Fibroblast of lung (primary cell): ENCODE results near the gene KCNK6. TPM values are rescaled to one million over a fixed set of nuclear protein-coding genes. Genes with fewer than 3 reads are reported as not detected.

Source experiments
- DNase-seq, 2 donors: peaks; one replicate each; pipeline versions ENCODE4 v3.0.0 to v3.0.0-alpha.2; 2010; ENCODE audit warnings: low read depth in 2 of 2
- H2AFZ ChIP-seq: 2 replicates; pipeline ENCODE4 v1.5.1; 2012; ENCODE audit warnings: low read length, control low read depth, inconsistent platforms
- H3K27ac ChIP-seq: 2 replicates; pipeline ENCODE4 v1.5.1; 2011; ENCODE audit warnings: low read length, control low read depth; ENCODE audit not compliant: insufficient read depth
- H3K27me3 ChIP-seq: 2 replicates; pipeline ENCODE4 v1.5.1; 2011; ENCODE audit warnings: mild to moderate bottlenecking, low read length; ENCODE audit not compliant: control insufficient read depth, insufficient read depth
- H3K36me3 ChIP-seq: 2 replicates; pipeline ENCODE4 v1.5.1; 2011; ENCODE audit warnings: low read length; ENCODE audit not compliant: control insufficient read depth, insufficient read depth
- H3K4me1 ChIP-seq: 2 replicates; pipeline ENCODE4 v1.5.1; 2011; ENCODE audit warnings: low read length; ENCODE audit not compliant: control insufficient read depth, insufficient read depth; ENCODE audit errors: extremely low read depth
- H3K4me2 ChIP-seq: 2 replicates; pipeline ENCODE4 v1.5.1; 2011; ENCODE audit warnings: low read length, control low read depth; ENCODE audit not compliant: insufficient read depth; ENCODE audit errors: extremely low read depth
- H3K4me3 ChIP-seq, 4 experiments: fragments of 200-600 bp in 1 of 4; sonication (generic) in 1 of 4; replicated peaks in 1 of 4; 2 replicates each; pipeline ENCODE4 v1.5.1; 2011 to 2016; ENCODE audit warnings: low read length in 4 of 4, low read depth in 3 of 4, mild to moderate bottlenecking in 3 of 4, control low read depth in 2 of 4, inconsistent platforms in 1 of 4, mixed read lengths in 1 of 4; ENCODE audit not compliant: insufficient read depth in 1 of 4; ENCODE audit errors: control extremely low read depth in 1 of 4
- H3K79me2 ChIP-seq: 2 replicates; pipeline ENCODE4 v1.5.1; 2012; ENCODE audit warnings: mild to moderate bottlenecking, low read length, inconsistent platforms; ENCODE audit not compliant: control insufficient read depth, insufficient read depth
- H3K9ac ChIP-seq: 2 replicates; pipeline ENCODE4 v1.5.1; 2011; ENCODE audit warnings: mild to moderate bottlenecking, low read length, control low read depth; ENCODE audit not compliant: insufficient read depth
- H3K9me3 ChIP-seq: 2 replicates; pipeline ENCODE4 v1.5.1; 2012; ENCODE audit warnings: low read depth, low read length; ENCODE audit not compliant: control insufficient read depth, insufficient read depth
- H4K20me1 ChIP-seq: 2 replicates; pipeline ENCODE4 v1.5.1; 2011; ENCODE audit warnings: low read length; ENCODE audit not compliant: control insufficient read depth, insufficient read depth; ENCODE audit errors: extremely low read depth
- EZH2 ChIP-seq: IDR thresholded peaks from 2 replicates; pipeline ENCODE4 v1.5.1; 2012; ENCODE audit warnings: low read length, control low read depth, mild to moderate bottlenecking; ENCODE audit errors: missing control alignments
- polyA plus RNA-seq, 2 donors: library from polyadenylated mRNA; depleted of rRNA in 1 of 2; stranded (reverse) in 1 of 2; unstranded in 1 of 2; fragments of >200 nt; gene quantifications; 2 replicates each; pipeline ENCODE4 v1.2.1, GENCODE V29; 2011 to 2012; ENCODE audit warnings: missing spikeins in 1 of 2
- total RNA-seq: library from RNA; depleted of rRNA; stranded (reverse); fragments of >200 nt; gene quantifications from 2 replicates; pipeline ENCODE4 v1.2.1, GENCODE V29; 2014
- TF ChIP-seq, protein P1 (sequence below), 2 donors: IDR thresholded peaks in 1 of 2; conservative IDR thresholded peaks in 1 of 2; 1 replicate in 1 of 2; 2 replicates in 1 of 2; pipeline ENCODE4 v1.5.1; 2011 to 2012; ENCODE audit warnings: low read length in 2 of 2, control low read depth in 1 of 2, inconsistent platforms in 1 of 2, low read depth in 1 of 2, mild to moderate bottlenecking in 1 of 2

KCNK6 gene
- total and polyA plus RNA-seq, 2 donors (not counting 1 experiment from before 2014, with no cell fraction given), result 3.0 to 48.1 TPM

DNA sequence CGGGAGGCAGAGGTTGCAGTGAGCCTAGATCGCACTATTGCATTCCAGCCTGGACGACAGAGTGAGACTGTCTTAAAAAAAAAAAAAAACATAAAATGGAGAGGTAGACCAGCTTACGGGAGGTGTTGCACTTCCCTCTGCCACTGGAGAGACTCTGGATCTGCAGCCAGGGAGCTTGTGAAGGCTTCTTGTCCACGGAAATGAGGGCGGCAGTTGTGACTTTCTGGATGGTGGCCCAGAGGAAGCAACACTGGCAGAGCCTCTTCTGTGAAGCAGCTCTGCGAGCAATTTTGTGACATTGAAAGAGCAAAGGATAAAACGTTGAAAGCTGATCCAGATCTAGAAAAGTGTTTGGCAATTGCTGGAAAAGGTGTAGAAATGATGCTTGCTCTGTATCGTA lies 44.9 kb upstream of the KCNK6 start:
- TF ChIP-seq EZH2, result no peak
- TF ChIP-seq, protein P1, sequence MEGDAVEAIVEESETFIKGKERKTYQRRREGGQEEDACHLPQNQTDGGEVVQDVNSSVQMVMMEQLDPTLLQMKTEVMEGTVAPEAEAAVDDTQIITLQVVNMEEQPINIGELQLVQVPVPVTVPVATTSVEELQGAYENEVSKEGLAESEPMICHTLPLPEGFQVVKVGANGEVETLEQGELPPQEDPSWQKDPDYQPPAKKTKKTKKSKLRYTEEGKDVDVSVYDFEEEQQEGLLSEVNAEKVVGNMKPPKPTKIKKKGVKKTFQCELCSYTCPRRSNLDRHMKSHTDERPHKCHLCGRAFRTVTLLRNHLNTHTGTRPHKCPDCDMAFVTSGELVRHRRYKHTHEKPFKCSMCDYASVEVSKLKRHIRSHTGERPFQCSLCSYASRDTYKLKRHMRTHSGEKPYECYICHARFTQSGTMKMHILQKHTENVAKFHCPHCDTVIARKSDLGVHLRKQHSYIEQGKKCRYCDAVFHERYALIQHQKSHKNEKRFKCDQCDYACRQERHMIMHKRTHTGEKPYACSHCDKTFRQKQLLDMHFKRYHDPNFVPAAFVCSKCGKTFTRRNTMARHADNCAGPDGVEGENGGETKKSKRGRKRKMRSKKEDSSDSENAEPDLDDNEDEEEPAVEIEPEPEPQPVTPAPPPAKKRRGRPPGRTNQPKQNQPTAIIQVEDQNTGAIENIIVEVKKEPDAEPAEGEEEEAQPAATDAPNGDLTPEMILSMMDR (conservative IDR thresholded peaks at IDR 0.05 in 1 of 2, IDR thresholded peaks at IDR 0.05 in 1 of 2; ENCODE audit: low read depth in 1 of 2, low read length in 2 of 2), result no peak
- Histone ChIP-seq H3K9ac (no peak overlapping the region), H3K4me2 (no peak overlapping the region), H3K4me3 (no peak overlapping the region), H3K36me3 (no peaks in the 10 kb centered on the region), H3K79me2 (no peaks in the 10 kb centered on the region), H2AFZ (peak overlapping the region; percentile 1), H3K4me1 (peaks cover 21% of the 10 kb centered on the region), H3K27ac (no peak overlapping the region), H4K20me1 (no peaks in the 10 kb centered on the region), H3K27me3 (no peaks in the 10 kb centered on the region), H3K9me3 (no peaks in the 10 kb centered on the region)
- DNase-seq, result no peak

DNA sequence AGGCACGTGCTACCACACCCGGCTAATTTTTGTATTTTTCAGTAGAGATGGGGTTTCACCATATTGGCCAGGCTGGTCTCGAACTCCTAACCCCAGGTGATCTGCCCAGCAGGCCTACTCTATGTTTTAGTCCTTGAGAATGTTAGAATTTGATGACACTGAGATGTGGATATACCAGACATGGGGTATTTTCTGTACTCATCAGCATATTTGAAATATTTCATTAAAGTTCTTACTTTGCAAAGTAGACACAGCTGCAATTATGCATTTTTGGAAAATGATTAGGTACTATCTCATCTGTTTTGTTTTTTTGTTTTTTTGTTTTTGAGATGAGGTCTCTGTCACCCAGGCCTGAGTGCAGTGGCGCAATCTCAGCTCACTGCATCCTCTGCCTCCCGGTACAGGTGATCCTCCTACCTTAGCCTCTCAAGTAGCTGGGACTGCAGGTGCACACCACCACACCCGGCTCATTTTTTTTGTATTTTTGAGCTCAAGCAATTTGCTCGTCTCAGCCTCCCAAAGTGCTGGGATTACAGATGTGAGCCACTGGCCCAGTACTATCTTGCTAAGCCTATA lies 42.6 kb upstream of the KCNK6 start:
- no peaks in the 10 kb centered on the region for H3K9me3 ChIP-seq
- no peaks in the 10 kb centered on the region for H3K79me2 ChIP-seq
- no peak for TF ChIP-seq EZH2
- TF ChIP-seq, protein P1 (conservative IDR thresholded peaks at IDR 0.05 in 1 of 2, IDR thresholded peaks at IDR 0.05 in 1 of 2; ENCODE audit: low read depth in 1 of 2, low read length in 2 of 2), result no peak
- H4K20me1 ChIP-seq, result no peaks in the 10 kb centered on the region
- H3K4me3 ChIP-seq, result no peak overlapping the region
- H3K4me1 ChIP-seq, result peaks cover 16% of the 10 kb centered on the region
- H3K27me3 ChIP-seq, result no peaks in the 10 kb centered on the region
- no peak overlapping the region for H2AFZ ChIP-seq
- H3K27ac ChIP-seq, result peak overlapping the region; percentile 50
- no peaks in the 10 kb centered on the region for H3K36me3 ChIP-seq
- no peak for DNase-seq
- no peak overlapping the region for H3K4me2 ChIP-seq
- H3K9ac ChIP-seq, result peak overlapping the region; percentile 11

DNA sequence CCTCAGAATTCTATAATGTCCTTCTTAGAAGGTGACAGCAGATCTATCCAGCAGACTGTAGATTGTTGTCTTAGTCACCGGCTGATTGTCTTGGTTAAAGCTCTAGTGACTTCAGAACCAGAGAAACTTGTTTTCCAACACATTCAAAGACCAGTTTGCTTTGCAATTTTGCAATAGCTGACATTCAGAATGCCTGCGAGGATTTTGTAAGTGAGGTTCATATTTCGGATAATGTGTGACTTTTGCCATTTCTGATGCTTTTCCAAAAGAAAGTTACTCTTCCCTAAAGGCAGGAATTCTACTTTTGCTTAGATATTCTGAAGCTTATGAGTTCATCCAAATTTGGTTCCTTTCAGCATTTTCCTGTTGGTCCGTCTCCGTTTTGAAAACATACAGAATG lies 42.1 kb upstream of the KCNK6 start:
- Histone ChIP-seq H3K4me3 (no peak overlapping the region), H2AFZ (no peak overlapping the region), H3K36me3 (no peaks in the 10 kb centered on the region), H3K9ac (peak overlapping the region; percentile 11), H3K4me2 (peak overlapping the region; percentile 3), H3K79me2 (no peaks in the 10 kb centered on the region), H3K9me3 (no peaks in the 10 kb centered on the region), H3K27ac (peak overlapping the region; percentile 50), H3K4me1 (peaks cover 16% of the 10 kb centered on the region), H3K27me3 (no peaks in the 10 kb centered on the region), H4K20me1 (no peaks in the 10 kb centered on the region)
- peak in 1 of 2 donors; percentile 68 for DNase-seq
- TF ChIP-seq, protein P1 (conservative IDR thresholded peaks at IDR 0.05 in 1 of 2, IDR thresholded peaks at IDR 0.05 in 1 of 2; ENCODE audit: low read depth in 1 of 2, low read length in 2 of 2), result no peak
- no peak for TF ChIP-seq EZH2
